SK-N-SH (cell line): Measurements from ENCODE around the gene MYH7B. TPM values are rescaled to one million over a fixed set of nuclear protein-coding genes. Genes with fewer than 3 reads are reported as not detected.
A peak's percentile ranks its signal among the peaks of the same experiment; 100 is the strongest.

Experiments used
- CTCF ChIA-PET: fragments of 300-600, 350-600 bp; formaldehyde crosslinking; extraction: SDS; loops from one replicate; lab custom pipeline; 2021; lab: Yijun Ruan, JAX
- POLR2A ChIA-PET: fragments of 350-600 bp; sonication (Branson Sonifier 250); formaldehyde crosslinking; extraction: SDS; loops from one replicate; lab custom pipeline; 2020; ENCODE audit warnings: antibody characterized with exemption, inconsistent platforms; lab: Yijun Ruan, JAX
- DNase-seq: peaks from one replicate; pipeline ENCODE4 v3.0.0; 2012
- H2AFZ ChIP-seq: fragments of 200-600 bp; sonication (generic); 2 replicates; pipeline ENCODE4 v1.8.1; 2016; ENCODE audit warnings: antibody characterized with exemption, mild to moderate bottlenecking, low read depth
- H3F3A ChIP-seq: fragments of 200-600 bp; sonication (generic); replicated peaks from 2 replicates; pipeline ENCODE3; 2016; ENCODE audit warnings: antibody characterized with exemption, mild to moderate bottlenecking; ENCODE audit not compliant: insufficient read depth
- H3K27ac ChIP-seq, 2 experiments: fragments of 200-500 bp in 1 of 2; fragments of 200-600 bp in 1 of 2; sonication (Bioruptor generic) in 1 of 2; sonication (generic), shearing (Covaris generic) in 1 of 2; 2 replicates each; pipeline versions ENCODE4 v1.5.1 to v1.6.1; 2014 to 2016; ENCODE audit warnings: low read depth in 2 of 2, inconsistent platforms in 1 of 2, low read length in 1 of 2, mild to moderate bottlenecking in 1 of 2, mixed read lengths in 1 of 2
- H3K27me3 ChIP-seq: fragments of 200-600 bp; sonication (generic), shearing (Covaris generic); 2 replicates; pipeline ENCODE4 v1.6.1; 2016; ENCODE audit warnings: mixed run types; ENCODE audit not compliant: insufficient read depth
- H3K36me3 ChIP-seq, 2 experiments: fragments of 200-500 bp in 1 of 2; fragments of 200-600 bp in 1 of 2; sonication (Bioruptor generic) in 1 of 2; sonication (generic) in 1 of 2; replicated peaks in 1 of 2; 2 replicates each; pipeline versions ENCODE3 to v1.5.1; 2014 to 2016; ENCODE audit warnings: low read length in 1 of 2, mild to moderate bottlenecking in 1 of 2; ENCODE audit not compliant: insufficient read depth in 2 of 2, control insufficient read depth in 1 of 2
- H3K4me1 ChIP-seq, 2 experiments: fragments of 200-500 bp in 1 of 2; fragments of 200-600 bp in 1 of 2; sonication (Bioruptor generic) in 1 of 2; sonication (generic), shearing (Covaris generic) in 1 of 2; 2 replicates each; pipeline versions ENCODE4 v1.5.1 to v1.6.1; 2014 to 2016; ENCODE audit warnings: low read depth in 1 of 2, low read length in 1 of 2, mixed run types in 1 of 2; ENCODE audit not compliant: insufficient read depth in 2 of 2, control insufficient read depth in 1 of 2
- H3K4me2 ChIP-seq: fragments of 200-600 bp; sonication (generic), shearing (Covaris generic); 2 replicates; pipeline ENCODE4 v1.6.1; 2017; ENCODE audit warnings: mixed run types
- H3K4me3 ChIP-seq, 2 experiments: fragments of 200-500 bp in 1 of 2; fragments of 200-600 bp in 1 of 2; sonication (Bioruptor generic) in 1 of 2; sonication (generic), shearing (Covaris generic) in 1 of 2; 2 replicates each; pipeline versions ENCODE4 v1.5.1 to v1.8.1; 2014 to 2016; ENCODE audit warnings: low read depth in 2 of 2, inconsistent platforms in 1 of 2, low read length in 1 of 2, mild to moderate bottlenecking in 1 of 2, mixed read lengths in 1 of 2, moderate library complexity in 1 of 2
- H3K79me2 ChIP-seq: fragments of 200-600 bp; sonication (generic); 2 replicates; pipeline ENCODE4 v1.8.1; 2017; ENCODE audit warnings: mild to moderate bottlenecking; ENCODE audit not compliant: insufficient read depth
- H3K9ac ChIP-seq: fragments of 200-600 bp; sonication (generic); 2 replicates; pipeline ENCODE4 v1.6.1; 2017; ENCODE audit warnings: mixed run types
- H3K9me2 ChIP-seq: fragments of 200-600 bp; sonication (generic); 2 replicates; pipeline ENCODE4 v1.6.1; 2017; ENCODE audit warnings: mixed run types
- H3K9me3 ChIP-seq: fragments of 200-600 bp; sonication (generic); 2 replicates; pipeline ENCODE4 v1.6.1; 2017; ENCODE audit warnings: mixed run types, mild to moderate bottlenecking, moderate library complexity
- H4K20me1 ChIP-seq: fragments of 200-600 bp; sonication (generic); 2 replicates; pipeline ENCODE4 v1.6.1; 2017; ENCODE audit warnings: mild to moderate bottlenecking, mixed run types; ENCODE audit not compliant: insufficient read depth
- ELF1 ChIP-seq: IDR thresholded peaks from 2 replicates; pipeline ENCODE4 v1.4.0; 2012
- RAD21 ChIP-seq: IDR thresholded peaks from 2 replicates; pipeline ENCODE4 v1.6.1; 2012; ENCODE audit warnings: mild to moderate bottlenecking, low read length
- RCOR1 ChIP-seq: fragments of 150-350 bp; IDR thresholded peaks from 2 replicates; pipeline ENCODE4 v1.6.1; 2017; ENCODE audit warnings: antibody characterized with exemption, low read length
- YY1 ChIP-seq: IDR thresholded peaks from 2 replicates; pipeline ENCODE4 v1.4.0; 2012; ENCODE audit warnings: low read depth, mild to moderate bottlenecking
- WGBS: methylation state at CpG from one replicate; pipeline ENCODE4 v1.1.6; 2017; ENCODE audit warnings: low lambda C conversion rate; 5-methylcytosine and 5-hydroxymethylcytosine counted together
- polyA plus RNA-seq, 3 experiments: library from polyadenylated mRNA; depleted of rRNA; stranded (reverse); fragments of >200 nt; gene quantifications; 2 replicates each; pipeline ENCODE4 v1.2.3, GENCODE V29; 2012
- TF ChIP-seq, protein P1 (sequence below): fragments of 200-600 bp; sonication (generic); IDR thresholded peaks from 2 replicates; pipeline ENCODE4 v1.6.1; 2017; ENCODE audit warnings: antibody characterized with exemption, mild to moderate bottlenecking, moderate library complexity
- TF ChIP-seq, protein P2 (sequence below): IDR thresholded peaks from 2 replicates; pipeline ENCODE4 v1.6.1; 2012; ENCODE audit warnings: mild to moderate bottlenecking, low read depth, low read length, moderate library complexity

MYH7B gene
- polyA plus RNA-seq, 1 of the 3 experiments (the other 2 are of a cell fraction), result 0.41 TPM

DNA sequence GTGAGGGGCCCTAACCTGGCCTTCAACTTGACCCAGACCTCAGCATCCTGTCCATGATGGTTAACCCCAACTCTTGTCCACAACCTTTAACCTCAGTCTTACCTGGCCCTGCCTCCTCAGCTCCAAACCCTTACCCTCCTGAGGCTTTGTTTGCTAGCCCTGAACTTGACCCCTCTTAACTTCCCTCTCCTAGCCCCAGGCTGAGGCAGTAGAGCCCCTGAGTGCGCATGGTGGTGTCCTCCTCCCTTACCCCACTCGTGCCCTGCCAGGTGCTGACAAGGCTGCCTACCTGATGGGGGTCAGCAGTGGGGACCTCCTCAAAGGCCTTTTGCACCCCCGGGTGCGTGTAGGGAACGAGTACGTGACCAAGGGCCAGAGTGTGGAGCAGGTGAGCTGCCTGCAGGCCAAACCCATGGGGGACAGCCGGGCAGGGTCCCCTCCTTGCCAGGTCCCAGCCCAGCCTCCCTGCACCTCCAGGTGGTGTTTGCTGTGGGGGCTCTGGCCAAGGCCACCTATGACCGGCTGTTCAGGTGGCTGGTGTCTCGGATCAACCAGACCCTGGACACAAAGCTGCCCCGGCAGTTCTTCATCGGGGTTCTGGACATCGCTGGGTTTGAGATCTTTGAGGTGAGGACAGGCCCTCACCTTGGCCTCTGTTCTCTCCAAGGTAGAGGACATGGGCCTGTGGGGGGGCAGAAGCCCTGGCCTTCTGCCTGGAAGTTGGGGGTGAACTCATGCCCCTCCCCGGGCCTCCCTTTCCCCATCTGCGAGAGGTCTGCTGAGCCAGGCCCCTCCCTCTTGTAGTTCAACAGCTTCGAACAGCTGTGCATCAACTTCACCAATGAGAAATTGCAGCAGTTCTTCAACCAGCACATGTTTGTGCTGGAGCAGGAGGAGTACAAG lies 31.9 kb downstream of the MYH7B start (continued):
- TF ChIP-seq RCOR1, result no peak
- TF ChIP-seq ELF1, result no peak
- no peak for TF ChIP-seq RAD21
- TF ChIP-seq, protein P1, sequence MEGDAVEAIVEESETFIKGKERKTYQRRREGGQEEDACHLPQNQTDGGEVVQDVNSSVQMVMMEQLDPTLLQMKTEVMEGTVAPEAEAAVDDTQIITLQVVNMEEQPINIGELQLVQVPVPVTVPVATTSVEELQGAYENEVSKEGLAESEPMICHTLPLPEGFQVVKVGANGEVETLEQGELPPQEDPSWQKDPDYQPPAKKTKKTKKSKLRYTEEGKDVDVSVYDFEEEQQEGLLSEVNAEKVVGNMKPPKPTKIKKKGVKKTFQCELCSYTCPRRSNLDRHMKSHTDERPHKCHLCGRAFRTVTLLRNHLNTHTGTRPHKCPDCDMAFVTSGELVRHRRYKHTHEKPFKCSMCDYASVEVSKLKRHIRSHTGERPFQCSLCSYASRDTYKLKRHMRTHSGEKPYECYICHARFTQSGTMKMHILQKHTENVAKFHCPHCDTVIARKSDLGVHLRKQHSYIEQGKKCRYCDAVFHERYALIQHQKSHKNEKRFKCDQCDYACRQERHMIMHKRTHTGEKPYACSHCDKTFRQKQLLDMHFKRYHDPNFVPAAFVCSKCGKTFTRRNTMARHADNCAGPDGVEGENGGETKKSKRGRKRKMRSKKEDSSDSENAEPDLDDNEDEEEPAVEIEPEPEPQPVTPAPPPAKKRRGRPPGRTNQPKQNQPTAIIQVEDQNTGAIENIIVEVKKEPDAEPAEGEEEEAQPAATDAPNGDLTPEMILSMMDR, result no peak
- TF ChIP-seq, all 33 proteins: peak for 0

DNA sequence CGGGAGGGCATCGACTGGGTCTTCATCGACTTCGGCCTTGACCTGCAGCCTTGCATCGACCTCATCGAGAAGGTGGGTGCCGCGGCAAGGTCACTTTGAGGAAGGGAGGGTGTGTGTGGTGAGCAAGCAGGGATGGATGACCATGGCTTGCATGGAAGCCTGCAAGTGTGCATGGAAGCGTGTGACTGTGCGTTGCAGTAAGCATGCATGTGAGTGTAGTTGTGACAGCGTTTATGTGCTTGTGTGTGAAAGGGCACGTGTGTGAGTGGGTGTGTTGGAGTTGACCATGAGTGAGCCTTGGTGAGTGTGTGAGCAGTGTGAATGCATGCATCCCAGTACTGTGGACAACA lies 32.5 kb downstream of the MYH7B start:
- Histone ChIP-seq H3K9me3 (no peaks in the 10 kb centered on the region), H3K4me2 (no peak overlapping the region), H3F3A (no peaks in the 10 kb centered on the region), H3K27ac (no peak overlapping the region), H3K4me3 (no peak overlapping the region), H3K9me2 (no peaks in the 10 kb centered on the region), H3K79me2 (no peaks in the 10 kb centered on the region), H2AFZ (no peak overlapping the region), H3K9ac (no peak overlapping the region), H3K27me3 (no peaks in the 10 kb centered on the region), H3K36me3 (peaks cover 0 to 3% of the 10 kb centered on the region in 2 experiments), H4K20me1 (no peaks in the 10 kb centered on the region), H3K4me1 (no peaks in the 10 kb centered on the region; a peak in 1 of 4 replicates)
- 0 out of 2 replicates have a peak, but pooled peaks have one; percentile 26 for TF ChIP-seq RAD21
- TF ChIP-seq, protein P2, sequence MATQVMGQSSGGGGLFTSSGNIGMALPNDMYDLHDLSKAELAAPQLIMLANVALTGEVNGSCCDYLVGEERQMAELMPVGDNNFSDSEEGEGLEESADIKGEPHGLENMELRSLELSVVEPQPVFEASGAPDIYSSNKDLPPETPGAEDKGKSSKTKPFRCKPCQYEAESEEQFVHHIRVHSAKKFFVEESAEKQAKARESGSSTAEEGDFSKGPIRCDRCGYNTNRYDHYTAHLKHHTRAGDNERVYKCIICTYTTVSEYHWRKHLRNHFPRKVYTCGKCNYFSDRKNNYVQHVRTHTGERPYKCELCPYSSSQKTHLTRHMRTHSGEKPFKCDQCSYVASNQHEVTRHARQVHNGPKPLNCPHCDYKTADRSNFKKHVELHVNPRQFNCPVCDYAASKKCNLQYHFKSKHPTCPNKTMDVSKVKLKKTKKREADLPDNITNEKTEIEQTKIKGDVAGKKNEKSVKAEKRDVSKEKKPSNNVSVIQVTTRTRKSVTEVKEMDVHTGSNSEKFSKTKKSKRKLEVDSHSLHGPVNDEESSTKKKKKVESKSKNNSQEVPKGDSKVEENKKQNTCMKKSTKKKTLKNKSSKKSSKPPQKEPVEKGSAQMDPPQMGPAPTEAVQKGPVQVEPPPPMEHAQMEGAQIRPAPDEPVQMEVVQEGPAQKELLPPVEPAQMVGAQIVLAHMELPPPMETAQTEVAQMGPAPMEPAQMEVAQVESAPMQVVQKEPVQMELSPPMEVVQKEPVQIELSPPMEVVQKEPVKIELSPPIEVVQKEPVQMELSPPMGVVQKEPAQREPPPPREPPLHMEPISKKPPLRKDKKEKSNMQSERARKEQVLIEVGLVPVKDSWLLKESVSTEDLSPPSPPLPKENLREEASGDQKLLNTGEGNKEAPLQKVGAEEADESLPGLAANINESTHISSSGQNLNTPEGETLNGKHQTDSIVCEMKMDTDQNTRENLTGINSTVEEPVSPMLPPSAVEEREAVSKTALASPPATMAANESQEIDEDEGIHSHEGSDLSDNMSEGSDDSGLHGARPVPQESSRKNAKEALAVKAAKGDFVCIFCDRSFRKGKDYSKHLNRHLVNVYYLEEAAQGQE, result no peak
- ChIA-PET CTCF (interaction anchor here (1.3 kb wide), 1 partner anchor 11 kb away, joined by 3 read pairs; no protein-coding TSS in a partner anchor), POLR2A (no interaction called here)
- WGBS, result 87% methylated on average over 12 of the region's 12 CpGs
- DNase-seq, result no peak

DNA sequence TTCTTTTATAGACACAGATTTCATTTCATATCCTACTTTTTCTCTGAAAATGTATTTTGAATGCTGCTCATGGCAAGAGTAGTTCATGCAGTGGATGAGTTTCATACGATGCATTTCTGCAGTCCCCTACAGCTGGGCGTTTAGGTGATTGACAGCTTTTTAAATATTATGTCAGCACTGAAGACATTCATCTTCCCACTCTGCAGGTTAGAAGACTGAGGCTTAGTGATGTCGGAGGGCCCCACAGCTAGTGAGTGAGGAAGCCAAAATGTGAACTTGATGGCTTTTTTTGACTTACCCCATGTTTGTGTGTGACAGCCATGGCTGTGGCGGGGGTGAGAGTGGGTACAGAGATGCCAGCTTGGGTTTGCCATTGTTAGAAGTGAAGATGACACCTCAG lies 33.5 kb downstream of the MYH7B start:
- no peak overlapping the region for H3K4me3 ChIP-seq
- no peak for DNase-seq
- no peaks in the 10 kb centered on the region for H3K9me2 ChIP-seq
- WGBS, result 87% methylated on average over 4 of the region's 4 CpGs
- ChIA-PET CTCF (interaction anchor here (0.6 kb wide), 1 partner anchor 516 kb away, joined by 3 read pairs; no protein-coding TSS in a partner anchor), POLR2A (no interaction called here)
- H3K4me2 ChIP-seq, result no peak overlapping the region
- no peak overlapping the region for H3K27ac ChIP-seq
- no peaks in the 10 kb centered on the region for H3F3A ChIP-seq
- H3K36me3 ChIP-seq, result peaks cover 0 to 8% of the 10 kb centered on the region in 2 experiments
- H3K9ac ChIP-seq, result no peak overlapping the region
- TF ChIP-seq YY1, result no peak
- no peaks in the 10 kb centered on the region for H3K79me2 ChIP-seq
- H3K27me3 ChIP-seq, result no peaks in the 10 kb centered on the region
- no peaks in the 10 kb centered on the region for H3K9me3 ChIP-seq
- H4K20me1 ChIP-seq, result no peaks in the 10 kb centered on the region
- no peaks in the 10 kb centered on the region; a peak in 1 of 4 replicates for H3K4me1 ChIP-seq
- H2AFZ ChIP-seq, result no peak overlapping the region
